ENCODE measurements around the gene SOX6.

GRCh38 chr11:16086229-16086819 lies 270.0 kb downstream of the SOX6 start:
- TF ChIP-seq, protein P1, sequence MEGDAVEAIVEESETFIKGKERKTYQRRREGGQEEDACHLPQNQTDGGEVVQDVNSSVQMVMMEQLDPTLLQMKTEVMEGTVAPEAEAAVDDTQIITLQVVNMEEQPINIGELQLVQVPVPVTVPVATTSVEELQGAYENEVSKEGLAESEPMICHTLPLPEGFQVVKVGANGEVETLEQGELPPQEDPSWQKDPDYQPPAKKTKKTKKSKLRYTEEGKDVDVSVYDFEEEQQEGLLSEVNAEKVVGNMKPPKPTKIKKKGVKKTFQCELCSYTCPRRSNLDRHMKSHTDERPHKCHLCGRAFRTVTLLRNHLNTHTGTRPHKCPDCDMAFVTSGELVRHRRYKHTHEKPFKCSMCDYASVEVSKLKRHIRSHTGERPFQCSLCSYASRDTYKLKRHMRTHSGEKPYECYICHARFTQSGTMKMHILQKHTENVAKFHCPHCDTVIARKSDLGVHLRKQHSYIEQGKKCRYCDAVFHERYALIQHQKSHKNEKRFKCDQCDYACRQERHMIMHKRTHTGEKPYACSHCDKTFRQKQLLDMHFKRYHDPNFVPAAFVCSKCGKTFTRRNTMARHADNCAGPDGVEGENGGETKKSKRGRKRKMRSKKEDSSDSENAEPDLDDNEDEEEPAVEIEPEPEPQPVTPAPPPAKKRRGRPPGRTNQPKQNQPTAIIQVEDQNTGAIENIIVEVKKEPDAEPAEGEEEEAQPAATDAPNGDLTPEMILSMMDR (conservative IDR thresholded peaks at IDR 0.05) = no peak
- no peak for TF ChIP-seq EZH2 (IDR thresholded peaks at IDR 0.05; ENCODE audit: low read depth)
